HepG2 (cell line): Measurements from ENCODE around the gene SAMD4B. TPM values are rescaled to one million over a fixed set of nuclear protein-coding genes. Genes with fewer than 3 reads are reported as not detected.
A peak's percentile ranks its signal among the peaks of the same experiment; 100 is the strongest.

Source experiments
- ATF7-NPFF ChIP-seq: sonication (generic); formaldehyde crosslinking; IDR thresholded peaks from 2 replicates; pipeline ENCODE4 v1.8.1; 2023; ENCODE audit warnings: mild to moderate bottlenecking, low read depth, missing genetic modification reagents, moderate library complexity
- GABPB1 ChIP-seq: IDR thresholded peaks from 2 replicates; pipeline ENCODE4 v1.6.1; 2016; ENCODE audit warnings: mild to moderate bottlenecking, missing genetic modification reagents, moderate library complexity, missing compliant biosample characterization
- POLR2G ChIP-seq: fragments of 200-400 bp; formaldehyde crosslinking; IDR thresholded peaks from 2 replicates; pipeline ENCODE4 v1.6.1; 2018; ENCODE audit warnings: mild to moderate bottlenecking, low read depth, low read length, moderate library complexity
- RBM39 ChIP-seq: fragments of 200-400 bp; formaldehyde crosslinking; IDR thresholded peaks from one replicate; pipeline ENCODE4 v1.6.1; 2018; ENCODE audit warnings: antibody characterized with exemption, mild to moderate bottlenecking, low read depth, low read length; ENCODE audit not compliant: poor library complexity, severe bottlenecking
- SALL1 ChIP-seq: sonication (generic); formaldehyde crosslinking; IDR thresholded peaks from 2 replicates; pipeline ENCODE4 v1.8.0; 2022; ENCODE audit warnings: mild to moderate bottlenecking, missing genetic modification reagents
- SPEN ChIP-seq: sonication (generic); formaldehyde crosslinking; IDR thresholded peaks from 2 replicates; pipeline ENCODE4 v1.5.1; 2020; ENCODE audit warnings: low read depth, mild to moderate bottlenecking, missing genetic modification reagents
- TCF7 ChIP-seq: sonication (generic); IDR thresholded peaks from 2 replicates; pipeline ENCODE4 v1.6.1; 2016; ENCODE audit warnings: antibody characterized with exemption, low read depth
- ZFP41 ChIP-seq: sonication (generic); formaldehyde crosslinking; IDR thresholded peaks from 2 replicates; pipeline ENCODE4 v1.4.0; 2020; ENCODE audit warnings: mild to moderate bottlenecking, missing genetic modification reagents, borderline replicate concordance
- ZFX ChIP-seq: sonication (generic); formaldehyde crosslinking; IDR thresholded peaks from 2 replicates; pipeline ENCODE4 v1.4.0; 2020; ENCODE audit warnings: mild to moderate bottlenecking, low read depth, missing genetic modification reagents, moderate library complexity
- ZNF883 ChIP-seq: sonication (generic); formaldehyde crosslinking; IDR thresholded peaks from 2 replicates; pipeline ENCODE4 v1.5.1; 2020; ENCODE audit warnings: mild to moderate bottlenecking, missing genetic modification reagents; ENCODE audit errors: not compliant biosample characterization
- polyA plus RNA-seq, 8 experiments: library from polyadenylated mRNA; depleted of rRNA in 3 of 8; stranded (reverse) in 7 of 8; unstranded in 1 of 8; fragments of >200 nt; fragmentation: Illumina TruSeq in 4 of 8; extraction: Trizol in 4 of 8; gene quantifications; 2 replicates each; pipeline versions ENCODE4 v1.2.1 to v1.2.3, GENCODE V29; 2011 to 2016; ENCODE audit warnings: low read depth in 4 of 8, missing spikeins in 1 of 8, mixed read lengths in 1 of 8; ENCODE audit not compliant: insufficient read depth in 1 of 8
- total RNA-seq, 5 experiments: library from RNA; depleted of rRNA; stranded (reverse); fragments of >200 nt; fragmentation: Illumina TruSeq; extraction: Trizol; gene quantifications; 2 replicates each; pipeline ENCODE4 v1.2.3, GENCODE V29; 2016; ENCODE audit warnings: low read depth in 1 of 5
- TF ChIP-seq, protein P1 (sequence below): sonication (generic); formaldehyde crosslinking; IDR thresholded peaks from 2 replicates; pipeline ENCODE4 v1.4.0; 2020; ENCODE audit warnings: mild to moderate bottlenecking, missing genetic modification reagents
- TF ChIP-seq, protein P2 (sequence below): sonication (generic); formaldehyde crosslinking; IDR thresholded peaks from 2 replicates; pipeline ENCODE4 v1.4.0; 2020; ENCODE audit warnings: missing genetic modification reagents
- TF ChIP-seq, protein P3 (sequence below): sonication (generic); formaldehyde crosslinking; IDR thresholded peaks from 2 replicates; pipeline ENCODE4 v1.5.1; 2020; ENCODE audit warnings: mild to moderate bottlenecking, missing genetic modification reagents, moderate library complexity
- TF ChIP-seq, protein P4 (sequence below): sonication (generic); formaldehyde crosslinking; IDR thresholded peaks from 2 replicates; pipeline ENCODE4 v1.4.0; 2020; ENCODE audit warnings: mild to moderate bottlenecking, missing genetic modification reagents
- TF ChIP-seq, protein P5 (sequence below): sonication (generic); formaldehyde crosslinking; IDR thresholded peaks from 2 replicates; pipeline ENCODE4 v1.4.0; 2020; ENCODE audit warnings: mild to moderate bottlenecking, missing genetic modification reagents

Gene SAMD4B
- total and polyA plus RNA-seq, 2 of the 13 experiments (the other 11 are each of a cell fraction or from before 2014, with no cell fraction given): 26.0 to 31.8 TPM

DNA sequence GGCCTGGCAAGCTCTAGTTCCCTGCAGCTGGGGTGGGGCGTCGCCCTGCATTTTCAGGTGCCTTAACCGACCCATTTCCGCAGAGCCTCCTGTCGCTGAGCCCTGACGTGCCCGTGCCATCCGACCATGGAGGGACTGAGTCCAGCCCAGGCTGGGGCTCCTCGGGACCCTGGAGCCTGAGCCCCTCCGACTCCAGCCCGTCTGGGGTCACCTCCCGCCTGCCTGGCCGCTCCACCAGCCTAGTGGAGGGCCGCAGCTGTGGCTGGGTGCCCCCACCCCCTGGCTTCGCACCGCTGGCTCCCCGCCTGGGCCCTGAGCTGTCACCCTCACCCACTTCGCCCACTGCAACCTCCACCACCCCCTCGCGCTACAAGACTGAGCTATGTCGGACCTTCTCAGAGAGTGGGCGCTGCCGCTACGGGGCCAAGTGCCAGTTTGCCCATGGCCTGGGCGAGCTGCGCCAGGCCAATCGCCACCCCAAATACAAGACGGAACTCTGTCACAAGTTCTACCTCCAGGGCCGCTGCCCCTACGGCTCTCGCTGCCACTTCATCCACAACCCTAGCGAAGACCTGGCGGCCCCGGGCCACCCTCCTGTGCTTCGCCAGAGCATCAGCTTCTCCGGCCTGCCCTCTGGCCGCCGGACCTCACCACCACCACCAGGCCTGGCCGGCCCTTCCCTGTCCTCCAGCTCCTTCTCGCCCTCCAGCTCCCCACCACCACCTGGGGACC is 65.6 kb downstream of the SAMD4B start (continued):
- TF ChIP-seq ATF7-NPFF (CRISPR knock-in tag) (0 out of 2 replicates have a peak, but pooled peaks have one; percentile 5), ZNF883 (CRISPR knock-in tag) (peak; percentile 31), RBM39 (peak; percentile 19), GABPB1 (CRISPR knock-in tag) (peak; percentile 22; the same call in 1 of the 2 replicates), ZFX (CRISPR knock-in tag) (peak; percentile 45; the same call in 1 of the 2 replicates), ZFP41 (CRISPR knock-in tag) (no peak), SPEN (peak; percentile 45; the same call in 1 of the 2 replicates), TCF7 (no peak), SALL1 (CRISPR knock-in tag) (no peak), POLR2G (0 out of 2 replicates have a peak, but pooled peaks have one; percentile 6)
- TF ChIP-seq, protein P1, sequence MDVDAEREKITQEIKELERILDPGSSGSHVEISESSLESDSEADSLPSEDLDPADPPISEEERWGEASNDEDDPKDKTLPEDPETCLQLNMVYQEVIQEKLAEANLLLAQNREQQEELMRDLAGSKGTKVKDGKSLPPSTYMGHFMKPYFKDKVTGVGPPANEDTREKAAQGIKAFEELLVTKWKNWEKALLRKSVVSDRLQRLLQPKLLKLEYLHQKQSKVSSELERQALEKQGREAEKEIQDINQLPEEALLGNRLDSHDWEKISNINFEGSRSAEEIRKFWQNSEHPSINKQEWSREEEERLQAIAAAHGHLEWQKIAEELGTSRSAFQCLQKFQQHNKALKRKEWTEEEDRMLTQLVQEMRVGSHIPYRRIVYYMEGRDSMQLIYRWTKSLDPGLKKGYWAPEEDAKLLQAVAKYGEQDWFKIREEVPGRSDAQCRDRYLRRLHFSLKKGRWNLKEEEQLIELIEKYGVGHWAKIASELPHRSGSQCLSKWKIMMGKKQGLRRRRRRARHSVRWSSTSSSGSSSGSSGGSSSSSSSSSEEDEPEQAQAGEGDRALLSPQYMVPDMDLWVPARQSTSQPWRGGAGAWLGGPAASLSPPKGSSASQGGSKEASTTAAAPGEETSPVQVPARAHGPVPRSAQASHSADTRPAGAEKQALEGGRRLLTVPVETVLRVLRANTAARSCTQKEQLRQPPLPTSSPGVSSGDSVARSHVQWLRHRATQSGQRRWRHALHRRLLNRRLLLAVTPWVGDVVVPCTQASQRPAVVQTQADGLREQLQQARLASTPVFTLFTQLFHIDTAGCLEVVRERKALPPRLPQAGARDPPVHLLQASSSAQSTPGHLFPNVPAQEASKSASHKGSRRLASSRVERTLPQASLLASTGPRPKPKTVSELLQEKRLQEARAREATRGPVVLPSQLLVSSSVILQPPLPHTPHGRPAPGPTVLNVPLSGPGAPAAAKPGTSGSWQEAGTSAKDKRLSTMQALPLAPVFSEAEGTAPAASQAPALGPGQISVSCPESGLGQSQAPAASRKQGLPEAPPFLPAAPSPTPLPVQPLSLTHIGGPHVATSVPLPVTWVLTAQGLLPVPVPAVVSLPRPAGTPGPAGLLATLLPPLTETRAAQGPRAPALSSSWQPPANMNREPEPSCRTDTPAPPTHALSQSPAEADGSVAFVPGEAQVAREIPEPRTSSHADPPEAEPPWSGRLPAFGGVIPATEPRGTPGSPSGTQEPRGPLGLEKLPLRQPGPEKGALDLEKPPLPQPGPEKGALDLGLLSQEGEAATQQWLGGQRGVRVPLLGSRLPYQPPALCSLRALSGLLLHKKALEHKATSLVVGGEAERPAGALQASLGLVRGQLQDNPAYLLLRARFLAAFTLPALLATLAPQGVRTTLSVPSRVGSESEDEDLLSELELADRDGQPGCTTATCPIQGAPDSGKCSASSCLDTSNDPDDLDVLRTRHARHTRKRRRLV (CRISPR knock-in tag): no peak
- TF ChIP-seq, protein P2, sequence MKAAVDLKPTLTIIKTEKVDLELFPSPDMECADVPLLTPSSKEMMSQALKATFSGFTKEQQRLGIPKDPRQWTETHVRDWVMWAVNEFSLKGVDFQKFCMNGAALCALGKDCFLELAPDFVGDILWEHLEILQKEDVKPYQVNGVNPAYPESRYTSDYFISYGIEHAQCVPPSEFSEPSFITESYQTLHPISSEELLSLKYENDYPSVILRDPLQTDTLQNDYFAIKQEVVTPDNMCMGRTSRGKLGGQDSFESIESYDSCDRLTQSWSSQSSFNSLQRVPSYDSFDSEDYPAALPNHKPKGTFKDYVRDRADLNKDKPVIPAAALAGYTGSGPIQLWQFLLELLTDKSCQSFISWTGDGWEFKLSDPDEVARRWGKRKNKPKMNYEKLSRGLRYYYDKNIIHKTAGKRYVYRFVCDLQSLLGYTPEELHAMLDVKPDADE (CRISPR knock-in tag): no peak
- TF ChIP-seq, protein P3, sequence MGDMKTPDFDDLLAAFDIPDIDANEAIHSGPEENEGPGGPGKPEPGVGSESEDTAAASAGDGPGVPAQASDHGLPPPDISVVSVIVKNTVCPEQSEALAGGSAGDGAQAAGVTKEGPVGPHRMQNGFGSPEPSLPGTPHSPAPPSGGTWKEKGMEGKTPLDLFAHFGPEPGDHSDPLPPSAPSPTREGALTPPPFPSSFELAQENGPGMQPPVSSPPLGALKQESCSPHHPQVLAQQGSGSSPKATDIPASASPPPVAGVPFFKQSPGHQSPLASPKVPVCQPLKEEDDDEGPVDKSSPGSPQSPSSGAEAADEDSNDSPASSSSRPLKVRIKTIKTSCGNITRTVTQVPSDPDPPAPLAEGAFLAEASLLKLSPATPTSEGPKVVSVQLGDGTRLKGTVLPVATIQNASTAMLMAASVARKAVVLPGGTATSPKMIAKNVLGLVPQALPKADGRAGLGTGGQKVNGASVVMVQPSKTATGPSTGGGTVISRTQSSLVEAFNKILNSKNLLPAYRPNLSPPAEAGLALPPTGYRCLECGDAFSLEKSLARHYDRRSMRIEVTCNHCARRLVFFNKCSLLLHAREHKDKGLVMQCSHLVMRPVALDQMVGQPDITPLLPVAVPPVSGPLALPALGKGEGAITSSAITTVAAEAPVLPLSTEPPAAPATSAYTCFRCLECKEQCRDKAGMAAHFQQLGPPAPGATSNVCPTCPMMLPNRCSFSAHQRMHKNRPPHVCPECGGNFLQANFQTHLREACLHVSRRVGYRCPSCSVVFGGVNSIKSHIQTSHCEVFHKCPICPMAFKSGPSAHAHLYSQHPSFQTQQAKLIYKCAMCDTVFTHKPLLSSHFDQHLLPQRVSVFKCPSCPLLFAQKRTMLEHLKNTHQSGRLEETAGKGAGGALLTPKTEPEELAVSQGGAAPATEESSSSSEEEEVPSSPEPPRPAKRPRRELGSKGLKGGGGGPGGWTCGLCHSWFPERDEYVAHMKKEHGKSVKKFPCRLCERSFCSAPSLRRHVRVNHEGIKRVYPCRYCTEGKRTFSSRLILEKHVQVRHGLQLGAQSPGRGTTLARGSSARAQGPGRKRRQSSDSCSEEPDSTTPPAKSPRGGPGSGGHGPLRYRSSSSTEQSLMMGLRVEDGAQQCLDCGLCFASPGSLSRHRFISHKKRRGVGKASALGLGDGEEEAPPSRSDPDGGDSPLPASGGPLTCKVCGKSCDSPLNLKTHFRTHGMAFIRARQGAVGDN: peak; percentile 76
- TF ChIP-seq, protein P4, sequence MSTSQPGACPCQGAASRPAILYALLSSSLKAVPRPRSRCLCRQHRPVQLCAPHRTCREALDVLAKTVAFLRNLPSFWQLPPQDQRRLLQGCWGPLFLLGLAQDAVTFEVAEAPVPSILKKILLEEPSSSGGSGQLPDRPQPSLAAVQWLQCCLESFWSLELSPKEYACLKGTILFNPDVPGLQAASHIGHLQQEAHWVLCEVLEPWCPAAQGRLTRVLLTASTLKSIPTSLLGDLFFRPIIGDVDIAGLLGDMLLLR: no peak
- TF ChIP-seq, protein P5, sequence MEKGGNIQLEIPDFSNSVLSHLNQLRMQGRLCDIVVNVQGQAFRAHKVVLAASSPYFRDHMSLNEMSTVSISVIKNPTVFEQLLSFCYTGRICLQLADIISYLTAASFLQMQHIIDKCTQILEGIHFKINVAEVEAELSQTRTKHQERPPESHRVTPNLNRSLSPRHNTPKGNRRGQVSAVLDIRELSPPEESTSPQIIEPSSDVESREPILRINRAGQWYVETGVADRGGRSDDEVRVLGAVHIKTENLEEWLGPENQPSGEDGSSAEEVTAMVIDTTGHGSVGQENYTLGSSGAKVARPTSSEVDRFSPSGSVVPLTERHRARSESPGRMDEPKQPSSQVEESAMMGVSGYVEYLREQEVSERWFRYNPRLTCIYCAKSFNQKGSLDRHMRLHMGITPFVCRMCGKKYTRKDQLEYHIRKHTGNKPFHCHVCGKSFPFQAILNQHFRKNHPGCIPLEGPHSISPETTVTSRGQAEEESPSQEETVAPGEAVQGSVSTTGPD: no peak
